GM12865 (cell line): ENCODE data around the gene ADAM12.

ENCODE experiments used
- DNase-seq: peaks from one replicate; pipeline ENCODE4 v3.0.0; 2010; ENCODE audit warnings: low read depth
- H3K4me3 ChIP-seq: 2 replicates; pipeline ENCODE4 v1.5.1; 2011; ENCODE audit warnings: mild to moderate bottlenecking, low read depth, low read length, control low read depth
- CTCF ChIP-seq: IDR thresholded peaks from 2 replicates; pipeline ENCODE4 v1.5.1; 2011; ENCODE audit warnings: low read length, control low read depth, low read depth, inconsistent platforms; ENCODE audit not compliant: insufficient read depth; ENCODE audit errors: missing control alignments

The ADAM12 gene

DNA sequence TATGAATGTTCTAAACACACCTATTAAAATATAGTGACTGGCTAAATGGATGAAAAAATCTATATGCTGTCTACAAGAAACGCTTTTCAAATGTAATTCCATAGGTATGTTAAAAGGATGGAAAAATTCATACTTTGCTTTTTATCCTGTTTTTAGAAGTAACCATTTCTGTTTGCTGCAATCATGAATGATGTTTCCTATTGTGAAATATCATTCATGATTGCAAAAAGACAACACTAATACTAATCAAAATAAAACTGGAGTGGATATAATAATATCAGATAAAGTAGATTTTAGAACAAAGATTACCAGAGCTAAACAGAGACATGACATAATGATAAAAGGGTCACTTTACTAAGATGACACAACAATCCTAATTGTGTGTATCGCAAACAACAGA, 353.7 kb downstream of the ADAM12 start:
- DNase-seq: no peak
- no peak for TF ChIP-seq CTCF

GRCh38 chr10:126029999-126030398, 358.3 kb downstream of the ADAM12 start:
- H3K4me3 ChIP-seq: no peak overlapping the region
- DNase-seq: no peak

More for the DNA sequence above, 353.7 kb downstream of the ADAM12 start:
- no peak overlapping the region for H3K4me3 ChIP-seq

DNA sequence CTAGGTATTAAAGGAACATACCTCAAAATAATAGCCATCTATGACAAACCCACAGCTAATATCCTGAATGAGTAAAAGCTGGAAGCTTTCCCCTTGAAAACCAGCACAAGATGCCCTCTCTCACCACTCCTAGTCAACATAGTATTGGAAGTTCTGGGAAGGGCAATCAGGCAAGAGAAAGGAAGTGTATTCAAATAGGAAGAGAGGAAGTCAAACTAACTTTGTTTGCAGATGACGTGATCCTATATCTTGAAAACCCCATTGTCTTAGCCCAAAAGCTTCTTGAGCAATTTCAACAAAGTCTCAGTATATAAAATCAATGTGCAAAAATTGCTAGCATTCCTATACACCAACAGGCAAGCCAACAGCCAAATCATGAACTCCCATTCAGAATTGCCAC, 360.6 kb downstream of the ADAM12 start:
- no peak for DNase-seq

More at GRCh38 chr10:126029999-126030398, 358.3 kb downstream of the ADAM12 start:
- no peak for TF ChIP-seq CTCF

GRCh38 chr10:126022841-126023240, 365.4 kb downstream of the ADAM12 start:
- TF ChIP-seq CTCF: no peak
- DNase-seq: no peak
- no peak overlapping the region for H3K4me3 ChIP-seq

More for the DNA sequence above, 360.6 kb downstream of the ADAM12 start:
- TF ChIP-seq CTCF: no peak
- H3K4me3 ChIP-seq: no peak overlapping the region

DNA sequence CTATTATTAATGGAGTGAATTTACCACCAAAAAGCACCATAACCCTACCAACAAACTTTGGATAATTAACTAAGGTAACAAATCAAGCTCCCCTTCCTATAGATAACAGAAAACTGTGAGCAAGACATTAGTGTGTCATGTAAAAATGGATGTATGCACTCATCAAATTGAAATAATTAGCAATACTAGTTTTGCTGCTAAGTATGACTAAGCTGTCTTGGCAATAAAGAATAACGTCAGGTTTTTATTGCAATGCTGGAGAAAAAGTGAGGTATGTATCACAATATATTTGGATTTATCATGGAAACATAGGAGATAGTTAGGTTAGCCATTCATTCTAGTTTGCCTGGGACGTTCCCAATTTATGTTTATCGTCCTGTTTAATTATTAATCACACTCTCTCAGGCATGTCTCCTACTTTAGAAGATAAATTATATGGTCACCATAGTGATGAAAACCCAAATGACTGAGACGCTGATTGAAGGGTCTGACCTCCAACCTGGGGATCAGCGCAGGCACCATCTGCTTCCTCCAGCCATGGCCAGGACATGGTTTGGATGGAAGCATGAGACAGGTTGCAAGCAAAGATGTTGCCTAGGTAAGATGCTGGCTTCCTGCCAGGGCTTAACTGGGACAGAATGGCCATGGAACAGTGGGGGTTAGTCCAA, 366.3 kb downstream of the ADAM12 start:
- DNase-seq: no peak
- no peak overlapping the region for H3K4me3 ChIP-seq
- TF ChIP-seq CTCF: no peak

DNA sequence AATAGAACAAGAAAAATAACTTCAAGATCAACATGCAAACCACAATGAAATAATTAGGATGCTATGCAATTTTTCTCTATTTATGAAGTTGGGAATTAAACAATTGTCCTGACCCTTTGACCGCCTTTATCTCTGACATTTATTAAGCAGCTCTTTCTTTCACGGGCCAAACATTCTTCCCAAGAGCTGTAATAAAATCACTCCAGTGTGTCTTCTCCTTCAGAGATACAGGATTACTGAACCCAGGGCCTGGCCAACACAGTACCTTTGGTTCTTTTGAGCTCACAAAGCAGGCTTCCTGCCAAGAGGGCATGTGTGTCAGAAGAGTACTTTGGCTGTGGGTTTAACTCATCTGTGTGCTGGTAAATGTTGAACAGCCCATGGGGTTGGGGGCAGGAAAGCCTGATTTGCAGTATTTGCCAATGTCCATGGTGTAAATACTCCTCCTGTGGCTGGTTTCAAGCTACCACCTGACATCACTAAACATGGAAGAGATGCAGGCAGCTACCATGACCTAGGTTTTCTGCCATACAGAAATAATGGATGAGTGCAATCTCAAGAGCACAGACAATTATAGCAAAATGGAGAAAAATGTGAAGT, 370.2 kb downstream of the ADAM12 start:
- no peak for TF ChIP-seq CTCF
- no peak overlapping the region for H3K4me3 ChIP-seq
- no peak for DNase-seq
